Measurements from ENCODE around the gene NXF1. TPM values are rescaled to one million over a fixed set of nuclear protein-coding genes. Genes with fewer than 3 reads are reported as not detected.
A peak's percentile ranks its signal among the peaks of the same experiment; 100 is the strongest.

Gene NXF1
- total and polyA plus RNA-seq, 2 of the 8 experiments (the other 6 are each of a cell fraction or from before 2014, with no cell fraction given) = 48.1 to 49.8 TPM

GRCh38 chr11:62830904-62831519, 25.8 kb upstream of the NXF1 start:
- no peak overlapping the region for H2AK5ac ChIP-seq (ENCODE audit: low read depth, low read length)
- H3K27ac ChIP-seq (ENCODE audit: low read depth, low read length) = peak overlapping the region; percentile 80
- H2BK20ac ChIP-seq (ENCODE audit: low read length) = no peak overlapping the region
- peaks cover 7% of the 10 kb centered on the region for H3K23me2 ChIP-seq (ENCODE audit: low read depth, low read length)
- no peak overlapping the region for H3K4ac ChIP-seq (replicated peaks; ENCODE audit: insufficient read length, low read depth, low read length)
- H3K36me3 ChIP-seq (ENCODE audit: control insufficient read depth in 2 of 4, insufficient read depth in 4 of 4, low read length in 3 of 4) = peaks cover 19 to 34% (median 32%) of the 10 kb centered on the region in 4 experiments
- peaks cover 7 to 19% of the 10 kb centered on the region in 2 experiments; a peak in 3 of 4 replicates for H3K79me2 ChIP-seq (ENCODE audit: control insufficient read depth in 1 of 2, insufficient read depth in 2 of 2, low read length in 2 of 2)
- no peak overlapping the region for H4K91ac ChIP-seq (replicated peaks; ENCODE audit: insufficient read length, low read length)
- H4K20me1 ChIP-seq (replicated peaks in 1 of 2; ENCODE audit: control insufficient read depth in 1 of 2, insufficient read depth in 2 of 2, low read length in 2 of 2) = peaks cover 5 to 7% of the 10 kb centered on the region in 2 experiments
- no peak overlapping the region for H4K5ac ChIP-seq (ENCODE audit: insufficient read length, low read depth, low read length)
- no peak overlapping the region for H2AFZ ChIP-seq (ENCODE audit: low read length)
- H3K4me3 ChIP-seq (ENCODE audit: extremely low read depth in 1 of 4, insufficient read depth in 2 of 4, low read depth in 3 of 4, low read length in 4 of 4) = peak overlapping the region; percentile 76 to 94 (median 92)
- no peak for DNase-seq (ENCODE audit: low read depth in 1 of 2, low spot score in 2 of 2)
- no peak overlapping the region; the same call in 1 of the 2 replicates for H4K8ac ChIP-seq (ENCODE audit: extremely low read depth, insufficient read depth, low read length)
- no peak overlapping the region for H2BK120ac ChIP-seq (replicated peaks; ENCODE audit: low read depth, low read length)
- peak overlapping the region; percentile 38 to 91 (median 83) for H3K9ac ChIP-seq (replicated peaks in 1 of 4; ENCODE audit: extremely low read depth in 1 of 4, low read depth in 3 of 4, low read length in 3 of 4)
- no peak for FAIRE-seq
- no peaks in the 10 kb centered on the region for H3K9me3 ChIP-seq (ENCODE audit: insufficient read depth in 2 of 2, low read depth in 1 of 2, low read length in 1 of 2)
- H3K4me1 ChIP-seq (replicated peaks in 1 of 4; ENCODE audit: control insufficient read depth in 3 of 4, insufficient read depth in 4 of 4, low read length in 3 of 4) = peaks cover 0 to 17% (median 2%) of the 10 kb centered on the region in 4 experiments; a peak in 2 of 7 replicates
- ChIA-PET CTCF (ENCODE audit: partially characterized antibody) (interaction anchor here (0.8 to 2.1 kb wide), 3 partner anchors 9 to 55 kb away, joined by 5 to 7 read pairs (median 7); partner anchors contain the start of gene WDR74), POLR2A (ENCODE audit: partially characterized antibody) (interaction anchor here (0.8 to 13.8 kb wide), 31 partner anchors 9 to 239 kb away, joined by 3 to 398 read pairs (median 13); partner anchors contain the start of genes BSCL2, C11orf98, CSKMT and GNG3)
- WGBS, 2 experiments (ENCODE audit: extremely low coverage in 1 of 2, insufficient coverage in 1 of 2, insufficient read length in 1 of 2, insufficient replicate concordance in 2 of 2, low coverage in 1 of 2, low lambda C conversion rate in 2 of 2, missing lambda C conversion rate in 1 of 2) = 5% methylated on average over 28 of the region's 33 CpGs; no CpG with 5 or more reads in 1 of the 2 experiments
- H2BK5ac ChIP-seq (ENCODE audit: low read depth, low read length) = peak overlapping the region; percentile 84; the same call in 1 of the 2 replicates
- peak overlapping the region; percentile 88 to 92 for H3K4me2 ChIP-seq (ENCODE audit: insufficient read depth in 1 of 2, low read depth in 2 of 2, low read length in 2 of 2)
- peaks cover 10% of the 10 kb centered on the region for H3K79me1 ChIP-seq (ENCODE audit: low read depth, low read length)
- H2BK15ac ChIP-seq (ENCODE audit: low read length) = no peak overlapping the region
- no peaks in the 10 kb centered on the region for H3K27me3 ChIP-seq (replicated peaks in 1 of 4; ENCODE audit: control insufficient read depth in 3 of 4, extremely low read depth in 1 of 4, insufficient read depth in 3 of 4, low read length in 3 of 4)
- no peak overlapping the region for H3K14ac ChIP-seq (ENCODE audit: insufficient read length)
- no peak overlapping the region for H3K23ac ChIP-seq (ENCODE audit: insufficient read length)
- H3K56ac ChIP-seq (replicated peaks; ENCODE audit: insufficient read length, low read depth, low read length) = peak overlapping the region; percentile 24
- H2BK12ac ChIP-seq (ENCODE audit: low read depth, low read length) = no peak overlapping the region
- H3K18ac ChIP-seq (ENCODE audit: extremely low read depth, low read length) = no peak overlapping the region; the same call in 1 of the 2 replicates
- TF ChIP-seq ATF2 (IDR thresholded peaks at IDR 0.05; ENCODE audit: low read length) = no peak
- TF ChIP-seq CTCF (IDR thresholded peaks at IDR 0.05; ENCODE audit: control extremely low read depth in 1 of 3, insufficient read depth in 1 of 3, low read depth in 1 of 3, low read length in 3 of 3) = no peak
- TF ChIP-seq POU5F1 (IDR thresholded peaks at IDR 0.05; ENCODE audit: low read depth, low read length) = no peak
- no peak for TF ChIP-seq BRCA1 (IDR thresholded peaks at IDR 0.05; ENCODE audit: low read depth, low read length)
- no peak for TF ChIP-seq CHD2 (IDR thresholded peaks at IDR 0.05; ENCODE audit: low read length)
- TF ChIP-seq NRF1 (IDR thresholded peaks at IDR 0.05; ENCODE audit: low read depth, low read length) = no peak
- no peak for TF ChIP-seq SP2 (IDR thresholded peaks at IDR 0.05; ENCODE audit: low read length)
- TF ChIP-seq ASH2L (IDR thresholded peaks at IDR 0.05; ENCODE audit: low read length) = peak; percentile 96

Measured in H1 (cell line).